D721Med (cell line): ENCODE measurements around the gene CIAO3.

Experiments used
- DNase-seq: peaks from one replicate; pipeline ENCODE4 v3.0.0; 2011; ENCODE audit warnings: low spot score; ENCODE audit not compliant: insufficient read length
- FAIRE-seq: peaks from 2 replicates; lab custom pipeline; 2011; peaks lifted over from hg19 to GRCh38; lab: Jason Lieb, UNC
- CTCF ChIP-seq: IDR thresholded peaks from 2 replicates; pipeline ENCODE4 v1.5.1; 2012; ENCODE audit warnings: mild to moderate bottlenecking, control low read depth; ENCODE audit not compliant: insufficient read depth; ENCODE audit errors: missing control alignments

CIAO3 gene

GRCh38 chr16:733382-734207 is 7.2 kb downstream of the CIAO3 start:
- FAIRE-seq (no peak), DNase-seq (no peak)
- TF ChIP-seq CTCF: no peak

DNA sequence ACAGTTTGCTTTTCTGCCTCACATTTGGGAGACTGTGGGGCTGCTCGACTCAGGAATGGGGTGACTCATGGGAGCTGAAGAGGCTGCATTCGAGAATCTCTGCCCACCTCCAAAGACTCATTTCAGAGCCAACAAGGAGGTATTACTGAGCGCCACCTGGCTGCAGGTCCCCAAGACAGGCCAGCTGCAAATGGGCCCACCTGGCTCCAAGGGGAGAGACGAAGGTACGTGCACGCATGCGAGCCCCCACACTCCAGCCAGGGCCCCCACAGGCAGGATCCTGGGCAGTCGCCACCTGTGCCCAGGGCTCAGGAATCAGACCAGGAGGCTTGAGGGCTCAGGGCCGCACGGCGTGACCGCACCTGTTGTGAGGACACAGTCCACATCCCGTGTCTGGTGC is 7.9 kb downstream of the CIAO3 start:
- no peak for DNase-seq
- TF ChIP-seq CTCF: no peak
- no peak for FAIRE-seq

DNA sequence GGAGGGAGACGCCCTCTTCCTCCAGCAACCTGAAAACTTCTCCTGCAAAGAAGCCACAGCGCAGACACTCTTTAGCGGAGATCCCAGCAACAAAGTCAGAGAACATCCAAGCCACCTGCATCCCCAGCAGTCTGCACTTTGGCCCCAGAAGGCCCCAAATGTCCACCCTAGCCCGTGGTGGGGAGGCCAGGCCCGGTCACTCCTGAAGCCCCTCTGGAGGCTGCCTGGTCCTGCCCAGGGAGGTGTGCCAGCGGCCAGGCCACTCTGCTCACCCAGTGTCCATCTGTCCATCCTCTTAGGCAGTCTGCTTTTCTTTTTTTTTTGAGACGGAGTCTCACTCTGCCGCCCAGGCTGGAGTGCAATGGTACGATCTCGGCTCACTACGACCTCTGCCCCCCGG is 8.5 kb downstream of the CIAO3 start:
- no peak for TF ChIP-seq CTCF
- DNase-seq: no peak
- FAIRE-seq: no peak

DNA sequence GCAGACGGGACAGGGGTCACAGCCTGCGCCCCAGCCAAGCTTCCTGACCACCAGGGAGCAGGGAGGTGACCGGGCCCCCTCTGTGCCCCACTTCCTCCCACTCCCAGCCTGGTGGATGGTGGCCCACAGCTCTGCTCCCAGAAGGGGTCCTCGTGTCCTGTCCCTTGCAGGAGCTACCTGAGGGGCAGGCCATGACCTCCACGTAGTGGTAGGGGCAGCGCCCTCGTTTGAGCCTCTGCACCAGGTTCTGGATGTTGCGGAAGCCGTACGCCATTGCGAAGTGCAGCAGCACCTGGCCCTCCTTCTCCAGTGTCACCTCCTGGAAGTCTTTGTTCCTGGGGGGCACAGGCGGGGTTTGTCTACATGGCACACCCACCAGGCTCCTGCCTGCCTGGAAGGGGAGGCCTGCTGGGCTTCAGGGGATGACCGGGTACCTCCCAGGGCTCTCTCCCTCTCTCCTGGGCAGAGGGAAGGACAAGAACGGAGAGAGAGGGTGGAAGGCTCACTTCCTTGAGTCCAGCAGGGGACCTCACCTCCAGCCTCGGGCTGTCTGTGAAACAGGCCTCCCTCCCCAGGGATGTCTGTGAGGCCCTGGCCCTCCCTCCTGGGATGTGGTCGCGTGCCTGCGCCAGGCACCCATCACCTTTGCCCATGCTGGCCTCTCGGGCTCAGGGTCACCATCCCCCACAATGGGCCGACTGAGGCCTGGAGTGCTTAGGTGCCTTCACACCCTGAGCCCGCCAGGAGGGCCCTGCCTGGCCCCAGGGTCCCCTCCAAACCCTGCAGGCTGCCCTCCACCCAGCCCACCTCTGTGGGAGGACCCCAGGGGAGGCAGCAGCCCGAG is 9.9 kb downstream of the CIAO3 start:
- FAIRE-seq: no peak
- TF ChIP-seq CTCF: no peak

GRCh38 chr16:729768-730665 is 10.8 kb downstream of the CIAO3 start:
- TF ChIP-seq CTCF: no peak
- DNase-seq: no peak
- FAIRE-seq: no peak

More for the DNA sequence above, 9.9 kb downstream of the CIAO3 start:
- no peak for DNase-seq

- no peak for FAIRE-seq
- DNase-seq: no peak
- TF ChIP-seq CTCF: no peak
Measured at GRCh38 chr16:728890-729744, 11.7 kb downstream of the CIAO3 start.
